ENCODE results near the gene HEXD. TPM values are rescaled to one million over a fixed set of nuclear protein-coding genes. Genes with fewer than 3 reads are reported as not detected.

The HEXD gene
- total RNA-seq, 2 donors from 2014 or later: 31.5 to 37.6 TPM

- H3K27me3 Mint-ChIP-seq (ENCODE audit: insufficient read depth): no peaks in the 10 kb centered on the region
- no peak overlapping the region for H3K27ac Mint-ChIP-seq
- no peaks in the 10 kb centered on the region for H3K9me3 Mint-ChIP-seq
- Histone ChIP-seq H3K27ac (ENCODE audit: low read depth, low read length) (no peak overlapping the region), H3K4me3 (ENCODE audit: low read length) (no peak overlapping the region), H3K9ac (ENCODE audit: extremely low read depth, low read length, poor library complexity, severe bottlenecking) (no peak overlapping the region), H3K4me1 (ENCODE audit: control insufficient read depth, insufficient read depth, low read length) (no peaks in the 10 kb centered on the region), H3K9me3 (ENCODE audit: control insufficient read depth, low read length) (no peaks in the 10 kb centered on the region), H3K27me3 (ENCODE audit: control insufficient read depth, insufficient read depth, low read length, poor library complexity, severe bottlenecking) (no peaks in the 10 kb centered on the region), H3K36me3 (ENCODE audit: control insufficient read depth, insufficient read depth, low read length) (no peaks in the 10 kb centered on the region)
- TF ChIP-seq CTCF (conservative IDR thresholded peaks at IDR 0.05): no peak
- DNase-seq: no peak
- H3K4me3 Mint-ChIP-seq: no peak overlapping the region
- H3K36me3 Mint-ChIP-seq (ENCODE audit: low read depth): no peaks in the 10 kb centered on the region
- H3K4me1 Mint-ChIP-seq: no peaks in the 10 kb centered on the region
- WGBS, 2 experiments (ENCODE audit: insufficient coverage in 1 of 2, insufficient read length in 1 of 2): 92 to 93% methylated on average over 4 to 8 of the region's 8 CpGs
Measured at GRCh38 chr17:82432017-82432416, 13.9 kb downstream of the HEXD start.

GRCh38 chr17:82433560-82434215 lies 15.5 kb downstream of the HEXD start:
- Mint-ChIP-seq H3K36me3 (ENCODE audit: low read depth) (no peaks in the 10 kb centered on the region), H3K9me3 (no peaks in the 10 kb centered on the region), H3K4me3 (no peak overlapping the region), H3K27me3 (ENCODE audit: insufficient read depth) (no peaks in the 10 kb centered on the region), H3K4me1 (no peaks in the 10 kb centered on the region), H3K27ac (no peak overlapping the region)
- Histone ChIP-seq H3K36me3 (ENCODE audit: control insufficient read depth, insufficient read depth, low read length) (no peaks in the 10 kb centered on the region), H3K27ac (ENCODE audit: low read depth, low read length) (no peak overlapping the region), H3K4me3 (ENCODE audit: low read length) (no peak overlapping the region), H3K27me3 (ENCODE audit: control insufficient read depth, insufficient read depth, low read length, poor library complexity, severe bottlenecking) (no peaks in the 10 kb centered on the region), H3K9me3 (ENCODE audit: control insufficient read depth, low read length) (no peaks in the 10 kb centered on the region), H3K9ac (ENCODE audit: extremely low read depth, low read length, poor library complexity, severe bottlenecking) (no peak overlapping the region), H3K4me1 (ENCODE audit: control insufficient read depth, insufficient read depth, low read length) (no peaks in the 10 kb centered on the region)
- TF ChIP-seq CTCF (conservative IDR thresholded peaks at IDR 0.05): no peak
- WGBS, 2 experiments (ENCODE audit: insufficient coverage in 1 of 2, insufficient read length in 1 of 2): 90 to 91% methylated on average over 28 to 32 of the region's 32 CpGs
- no peak for DNase-seq

- TF ChIP-seq CTCF (conservative IDR thresholded peaks at IDR 0.05): no peak
- no peak overlapping the region for H3K4me3 Mint-ChIP-seq
- no peak for DNase-seq
- no peak overlapping the region for H3K27ac Mint-ChIP-seq
- H3K4me1 Mint-ChIP-seq: no peaks in the 10 kb centered on the region
- no peaks in the 10 kb centered on the region for H3K27me3 Mint-ChIP-seq (ENCODE audit: insufficient read depth)
- no peaks in the 10 kb centered on the region for H3K9me3 Mint-ChIP-seq
- Histone ChIP-seq H3K27ac (ENCODE audit: low read depth, low read length) (no peak overlapping the region), H3K4me3 (ENCODE audit: low read length) (no peak overlapping the region), H3K36me3 (ENCODE audit: control insufficient read depth, insufficient read depth, low read length) (no peaks in the 10 kb centered on the region), H3K9ac (ENCODE audit: extremely low read depth, low read length, poor library complexity, severe bottlenecking) (no peak overlapping the region), H3K4me1 (ENCODE audit: control insufficient read depth, insufficient read depth, low read length) (no peaks in the 10 kb centered on the region), H3K27me3 (ENCODE audit: control insufficient read depth, insufficient read depth, low read length, poor library complexity, severe bottlenecking) (no peaks in the 10 kb centered on the region), H3K9me3 (ENCODE audit: control insufficient read depth, low read length) (no peaks in the 10 kb centered on the region)
- WGBS, 2 experiments (ENCODE audit: insufficient coverage in 1 of 2, insufficient read length in 1 of 2): 82% methylated on average over 3 of the region's 3 CpGs; no CpG with 5 or more reads in 1 of the 2 experiments
- no peaks in the 10 kb centered on the region for H3K36me3 Mint-ChIP-seq (ENCODE audit: low read depth)
Measured at GRCh38 chr17:82434216-82434565, 16.0 kb downstream of the HEXD start.
